Stimulated activated memory B cell treated with anti-CD40 and anti-IgM and Interleukin-4, amounts not matched to agents 10 μg/mL and 1 μg/mL and 100 μg/mL, for 72 hours (primary cell): ENCODE data around the gene TRIM15.
"Not testable (repeated sequence)": the region's sequence is repeated elsewhere in the genome, so short reads cannot be mapped to it uniquely, and the experiment has no call there.

Source experiments
- ATAC-seq: fragments of 150-1000 bp; cut with Tn5 transposase; 2 replicates; pipeline ENCODE4 v1.10.0; 2021
- H3K27ac Mint-ChIP-seq: one replicate; pipeline ENCODE4 v1.8.0; 2022; ENCODE audit warnings: mild to moderate bottlenecking, mixed read lengths
- H3K27me3 Mint-ChIP-seq: one replicate; pipeline ENCODE4 v1.8.0; 2022; ENCODE audit warnings: mixed read lengths
- H3K36me3 Mint-ChIP-seq: one replicate; pipeline ENCODE4 v1.8.0; 2022; ENCODE audit warnings: mixed read lengths
- H3K4me1 Mint-ChIP-seq: one replicate; pipeline ENCODE4 v1.8.0; 2022; ENCODE audit warnings: mixed read lengths
- H3K4me3 Mint-ChIP-seq: one replicate; pipeline ENCODE4 v1.8.0; 2022; ENCODE audit warnings: mild to moderate bottlenecking, moderate library complexity, mixed read lengths
- H3K9me3 Mint-ChIP-seq: one replicate; pipeline ENCODE4 v1.8.0; 2022; ENCODE audit warnings: mixed read lengths

Gene TRIM15

DNA sequence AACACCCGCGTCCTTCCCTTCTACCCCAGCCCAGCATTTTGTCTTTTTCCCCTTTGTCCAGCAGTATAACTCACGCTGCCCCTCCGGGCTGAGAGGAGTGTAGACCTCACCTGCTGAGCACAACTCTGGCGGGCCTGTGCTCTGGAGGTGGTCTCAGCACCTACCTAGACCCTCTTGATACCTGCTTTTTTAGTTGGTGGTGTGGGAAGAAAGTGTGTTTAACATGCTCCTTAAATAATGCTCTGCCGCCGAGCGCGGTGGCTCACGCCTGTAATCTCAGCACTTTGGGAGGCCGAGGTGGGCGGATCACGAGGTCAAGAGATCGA is 51.3 kb downstream of the TRIM15 start:
- Mint-ChIP-seq H3K9me3 (no peaks in the 10 kb centered on the region), H3K27me3 (no peaks in the 10 kb centered on the region), H3K4me3 (peak overlapping the region; percentile 89), H3K4me1 (peaks cover 53% of the 10 kb centered on the region), H3K36me3 (peaks cover 15% of the 10 kb centered on the region), H3K27ac (peak overlapping the region; percentile 97)
- ATAC-seq, result no peak

GRCh38 chr6:30216096-30216495 is 52.8 kb downstream of the TRIM15 start:
- ATAC-seq, result no peak
- Mint-ChIP-seq H3K27me3 (no peaks in the 10 kb centered on the region), H3K36me3 (peaks cover 3% of the 10 kb centered on the region), H3K4me1 (peaks cover 39% of the 10 kb centered on the region), H3K9me3 (no peaks in the 10 kb centered on the region), H3K27ac (peak overlapping the region; percentile 97), H3K4me3 (peak overlapping the region; percentile 10)

- H3K36me3 Mint-ChIP-seq, result peaks cover 7% of the 10 kb centered on the region
- H3K4me3 Mint-ChIP-seq, result no peak overlapping the region
- ATAC-seq, result peak; percentile 73
- H3K9me3 Mint-ChIP-seq, result peaks cover 12% of the 10 kb centered on the region
- no peaks in the 10 kb centered on the region for H3K27me3 Mint-ChIP-seq
- H3K27ac Mint-ChIP-seq, result peak overlapping the region; percentile 34
- peaks cover 19% of the 10 kb centered on the region for H3K4me1 Mint-ChIP-seq
Measured at GRCh38 chr6:30219244-30219643, 55.9 kb downstream of the TRIM15 start.

DNA sequence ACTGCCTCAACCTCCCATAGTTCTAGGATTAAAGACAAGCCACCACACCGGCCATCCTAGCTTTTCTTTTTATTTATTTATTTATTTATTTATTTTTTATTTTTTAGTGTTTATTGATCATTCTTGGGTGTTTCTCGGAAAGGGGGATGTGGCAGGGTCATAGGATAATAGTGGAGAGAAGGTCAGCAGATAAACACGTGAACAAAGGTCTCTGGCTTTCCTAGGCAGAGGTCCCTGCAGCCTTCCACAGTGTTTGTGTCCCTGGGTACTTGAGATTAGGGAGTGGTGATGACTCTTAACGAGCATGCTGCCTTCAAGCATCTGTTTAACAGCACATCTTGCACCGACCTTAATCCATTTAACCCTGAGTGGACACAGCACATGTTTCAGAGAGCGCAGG is 58.0 kb downstream of the TRIM15 start:
- not testable (repeated sequence) for H3K27me3 Mint-ChIP-seq, H3K4me3 Mint-ChIP-seq, ATAC-seq, H3K27ac Mint-ChIP-seq, H3K4me1 Mint-ChIP-seq, H3K36me3 Mint-ChIP-seq
- H3K9me3 Mint-ChIP-seq, result peaks cover 16% of the 10 kb centered on the region

- not testable (repeated sequence) for H3K36me3 Mint-ChIP-seq, ATAC-seq
Measured at GRCh38 chr6:30221956-30222355, 58.6 kb downstream of the TRIM15 start.

More at GRCh38 chr6:30221956-30222355, 58.6 kb downstream of the TRIM15 start:
- H3K9me3 Mint-ChIP-seq, result peaks cover 16% of the 10 kb centered on the region
- not testable (repeated sequence) for H3K4me3 Mint-ChIP-seq, H3K4me1 Mint-ChIP-seq, H3K27ac Mint-ChIP-seq, H3K27me3 Mint-ChIP-seq
